MCF 10A (cell line): ENCODE measurements around the gene DCAF6. TPM values are rescaled to one million over a fixed set of nuclear protein-coding genes. Genes with fewer than 3 reads are reported as not detected.

Experiments used
- BruUV-seq: library from RNA; stranded (reverse); fragments of 400-500 nt; replicated peaks from 2 replicates; lab custom pipeline; 2021; lab: Mats Ljungman, UMichigan
- CTCF ChIA-PET: fragments of 300-600 bp; sonication (Branson Sonifier 250); formaldehyde crosslinking; extraction: SDS; loops from one replicate; lab custom pipeline; 2021; ENCODE audit warnings: antibody characterized with exemption, inconsistent platforms; lab: Yijun Ruan, JAX
- POLR2A ChIA-PET: fragments of 300-600, 350-650 bp; sonication (Branson Sonifier 250); formaldehyde crosslinking; extraction: SDS; loops from one replicate; lab custom pipeline; 2020; ENCODE audit warnings: antibody characterized with exemption, inconsistent platforms; lab: Yijun Ruan, JAX
- DNase-seq: peaks from one replicate; pipeline ENCODE4 v3.0.0-alpha.2; 2018; ENCODE audit not compliant: unreplicated experiment
- H3K27ac Mint-ChIP-seq: one replicate; pipeline ENCODE4 v1.8.0; 2022; ENCODE audit warnings: mild to moderate bottlenecking, low read depth, mixed read lengths; ENCODE audit not compliant: unreplicated experiment
- H3K27me3 Mint-ChIP-seq: one replicate; pipeline ENCODE4 v1.8.0; 2022; ENCODE audit warnings: mixed read lengths; ENCODE audit not compliant: insufficient read depth, unreplicated experiment
- H3K36me3 Mint-ChIP-seq: one replicate; pipeline ENCODE4 v1.8.0; 2022; ENCODE audit warnings: mild to moderate bottlenecking, moderate library complexity, mixed read lengths; ENCODE audit not compliant: insufficient read depth, unreplicated experiment
- H3K4me1 Mint-ChIP-seq: one replicate; pipeline ENCODE4 v1.8.0; 2022; ENCODE audit warnings: mixed read lengths; ENCODE audit not compliant: insufficient read depth, unreplicated experiment
- H3K4me3 Mint-ChIP-seq: one replicate; pipeline ENCODE4 v1.8.0; 2022; ENCODE audit warnings: mild to moderate bottlenecking, moderate library complexity, mixed read lengths; ENCODE audit not compliant: unreplicated experiment
- H3K9me3 Mint-ChIP-seq: one replicate; pipeline ENCODE4 v1.8.0; 2022; ENCODE audit warnings: mixed read lengths; ENCODE audit not compliant: unreplicated experiment
- CTCF ChIP-seq: fragments of 200-600 bp; IDR thresholded peaks from one replicate; pipeline ENCODE4 v1.8.0; 2022; ENCODE audit warnings: antibody characterized with exemption, mild to moderate bottlenecking; ENCODE audit not compliant: unreplicated experiment
- intact Hi-C: fragments of 100-400 bp; cut with micrococcal nuclease; formaldehyde crosslinking; loops from 2 replicates; pipeline ENCODE4 v1.14.1; 2022
- total RNA-seq: library from RNA; stranded (reverse); gene quantifications from 2 replicates; pipeline ENCODE4 v1.2.3, GENCODE V29; 2022

DCAF6 gene
- total RNA-seq, 1 experiment from 2014 or later = 57.2 TPM

- Mint-ChIP-seq H3K27me3 (no peaks in the 10 kb centered on the region), H3K4me1 (peaks cover 10% of the 10 kb centered on the region), H3K9me3 (peaks cover 7% of the 10 kb centered on the region), H3K27ac (peak overlapping the region; percentile 89), H3K4me3 (no peak overlapping the region), H3K36me3 (peaks cover 19% of the 10 kb centered on the region)
- ChIA-PET CTCF (interaction anchor here (1.0 to 1.2 kb wide), 2 partner anchors 9 to 16 kb away, joined by 3 read pairs; no protein-coding TSS in a partner anchor), POLR2A (no interaction called here)
- DNase-seq = no peak
- no peak for TF ChIP-seq CTCF
- no TSS peak for BruUV-seq
- intact Hi-C loops = no loop called here
Measured at GRCh38 chr1:167984886-167985489, 48.5 kb downstream of the DCAF6 start.

- ChIA-PET CTCF (interaction anchor here (0.7 kb wide), 1 partner anchor 179 kb away, joined by 3 read pairs; no protein-coding TSS in a partner anchor), POLR2A (interaction anchor here (0.8 to 1.6 kb wide), 6 partner anchors 9 to 188 kb away, joined by 3 to 6 read pairs (median 4); partner anchors contain the start of gene MPC2)
- DNase-seq = no peak
- Mint-ChIP-seq H3K9me3 (peaks cover 7% of the 10 kb centered on the region), H3K36me3 (peaks cover 24% of the 10 kb centered on the region), H3K4me3 (no peak overlapping the region), H3K27ac (no peak overlapping the region), H3K4me1 (peaks cover 10% of the 10 kb centered on the region), H3K27me3 (no peaks in the 10 kb centered on the region)
- intact Hi-C loops = no loop called here
- BruUV-seq = no TSS peak
- TF ChIP-seq CTCF = no peak
Measured at GRCh38 chr1:167987174-167987573, 50.7 kb downstream of the DCAF6 start.

GRCh38 chr1:167991546-167991945 is 55.1 kb downstream of the DCAF6 start:
- ChIA-PET POLR2A (interaction anchor here (1.1 kb wide), 1 partner anchor 11 kb away, joined by 3 read pairs; no protein-coding TSS in a partner anchor), CTCF (no interaction called here)
- Mint-ChIP-seq H3K27ac (no peak overlapping the region), H3K36me3 (peaks cover 55% of the 10 kb centered on the region), H3K9me3 (no peaks in the 10 kb centered on the region), H3K27me3 (no peaks in the 10 kb centered on the region), H3K4me3 (no peak overlapping the region), H3K4me1 (no peaks in the 10 kb centered on the region)
- peak; percentile 50 for DNase-seq
- no peak for TF ChIP-seq CTCF
- intact Hi-C loops = no loop called here
- BruUV-seq = no TSS peak

- no peaks in the 10 kb centered on the region for H3K27me3 Mint-ChIP-seq
- no peaks in the 10 kb centered on the region for H3K9me3 Mint-ChIP-seq
- no peak overlapping the region for H3K4me3 Mint-ChIP-seq
- peaks cover 52% of the 10 kb centered on the region for H3K36me3 Mint-ChIP-seq
- BruUV-seq = no TSS peak
- intact Hi-C loops = no loop called here
- DNase-seq = no peak
- ChIA-PET POLR2A (interaction anchor here (0.7 to 1.5 kb wide), 3 partner anchors 58 to 388 kb away, joined by 3 to 5 read pairs (median 4); partner anchors contain the start of gene DCAF6), CTCF (interaction anchor here (1.5 kb wide), 1 partner anchor 89 kb away, joined by 3 read pairs; no protein-coding TSS in a partner anchor)
- no peak overlapping the region for H3K27ac Mint-ChIP-seq
- no peaks in the 10 kb centered on the region for H3K4me1 Mint-ChIP-seq
- TF ChIP-seq CTCF = no peak
Measured at GRCh38 chr1:167993720-167994119, 57.2 kb downstream of the DCAF6 start.
